IPS-NIHi7 (cell line): Measurements from ENCODE around the gene PKLR.
"Not testable (repeated sequence)": the region's sequence is repeated elsewhere in the genome, so short reads cannot be mapped to it uniquely, and the experiment has no call there.

Experiments
- DNase-seq: peaks from one replicate; pipeline ENCODE4 v3.0.0; 2012; ENCODE audit warnings: mixed read lengths; ENCODE audit errors: extremely low spot score

The PKLR gene

GRCh38 chr1:155318082-155318481 lies 16.8 kb upstream of the PKLR start:
- no peak for DNase-seq

- no peak for DNase-seq
These were observed 15.7 kb upstream of the PKLR start for GRCh38 chr1:155316922-155317321.

GRCh38 chr1:155313261-155313660 lies 12.0 kb upstream of the PKLR start:
- DNase-seq, result no peak

DNA sequence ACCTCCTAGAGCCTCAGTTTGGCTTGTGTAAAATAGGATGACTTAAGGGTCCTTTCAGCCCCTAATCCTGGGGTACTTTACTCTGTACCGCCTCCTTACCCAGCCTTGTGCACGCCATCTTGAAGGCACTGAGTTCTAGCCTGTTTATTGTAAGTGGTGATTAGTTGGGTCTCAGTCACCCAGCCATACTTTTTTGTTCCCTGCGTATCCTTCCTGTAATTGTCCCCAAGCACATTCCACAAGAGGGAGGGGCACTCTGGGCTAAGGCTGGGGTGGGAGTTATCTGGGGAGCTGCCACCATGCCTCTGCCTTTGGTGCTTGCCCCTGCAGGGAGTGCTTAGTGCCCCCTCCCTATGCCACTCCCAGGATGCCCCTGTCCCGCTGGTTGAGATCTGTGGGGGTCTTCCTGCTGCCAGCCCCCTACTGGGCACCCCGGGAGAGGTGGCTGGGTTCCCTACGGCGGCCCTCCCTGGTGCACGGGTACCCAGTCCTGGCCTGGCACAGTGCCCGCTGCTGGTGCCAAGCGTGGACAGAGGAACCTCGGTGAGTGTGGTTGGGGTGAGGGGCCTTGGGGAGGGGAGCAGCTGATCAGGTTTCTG lies 8.3 kb upstream of the PKLR start:
- no peak for DNase-seq

DNA sequence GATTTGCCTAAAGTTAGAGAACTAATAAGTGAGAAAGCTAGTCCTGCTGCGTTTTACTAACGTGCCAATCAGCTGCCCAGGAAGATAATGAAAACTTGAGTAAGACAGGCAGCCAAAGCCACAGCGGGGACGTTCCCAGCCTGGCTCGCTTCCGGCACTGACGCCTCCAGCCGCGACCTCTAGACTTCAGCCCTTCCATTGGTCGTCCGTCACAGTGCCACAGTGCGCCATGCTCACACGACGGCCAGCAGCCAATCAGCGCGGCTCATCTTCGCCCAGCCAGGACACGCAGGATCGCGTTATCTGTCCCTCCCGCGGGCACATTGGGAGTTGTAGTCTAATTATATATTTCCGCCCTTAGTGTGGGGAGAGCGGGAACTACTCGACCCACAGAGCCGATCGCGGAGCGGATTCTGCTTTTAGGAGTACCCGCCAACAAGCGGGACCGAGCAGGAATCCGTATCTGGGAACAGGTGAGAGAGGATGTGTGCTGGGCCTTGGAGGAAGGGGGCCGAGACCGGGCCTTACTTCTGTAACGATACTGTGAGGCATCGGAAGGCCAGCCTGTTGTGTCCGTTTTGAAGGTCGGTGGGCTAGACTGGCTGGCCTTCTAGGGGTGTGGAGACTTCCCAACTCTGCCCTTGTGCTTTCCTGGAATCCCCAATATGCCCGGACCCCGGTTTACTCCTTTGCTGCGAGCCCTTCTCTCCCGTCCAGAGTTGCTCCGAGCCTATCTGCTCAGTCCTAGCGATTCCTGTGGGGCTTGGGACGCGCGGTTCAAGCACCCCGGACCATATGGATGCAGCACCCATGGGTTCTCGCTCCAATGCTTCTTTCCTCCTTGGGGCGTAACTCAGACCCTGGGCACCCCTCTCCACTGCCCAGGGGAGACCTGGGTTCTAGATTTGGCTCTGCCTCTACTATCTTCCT lies 7.5 kb upstream of the PKLR start, which contains the start of gene FDPS:
Gene FDPS, plus strand, starts transcription at position 374 of the 930 bp plus-strand sequence. CDS start 924 bp downstream, outside the sequence.
- peak; percentile 97 for DNase-seq

- no peak for DNase-seq
These were observed 6.1 kb upstream of the PKLR start for GRCh38 chr1:155307247-155307740.

- no peak for DNase-seq
These were observed 4.7 kb upstream of the PKLR start for GRCh38 chr1:155305881-155306391.

DNA sequence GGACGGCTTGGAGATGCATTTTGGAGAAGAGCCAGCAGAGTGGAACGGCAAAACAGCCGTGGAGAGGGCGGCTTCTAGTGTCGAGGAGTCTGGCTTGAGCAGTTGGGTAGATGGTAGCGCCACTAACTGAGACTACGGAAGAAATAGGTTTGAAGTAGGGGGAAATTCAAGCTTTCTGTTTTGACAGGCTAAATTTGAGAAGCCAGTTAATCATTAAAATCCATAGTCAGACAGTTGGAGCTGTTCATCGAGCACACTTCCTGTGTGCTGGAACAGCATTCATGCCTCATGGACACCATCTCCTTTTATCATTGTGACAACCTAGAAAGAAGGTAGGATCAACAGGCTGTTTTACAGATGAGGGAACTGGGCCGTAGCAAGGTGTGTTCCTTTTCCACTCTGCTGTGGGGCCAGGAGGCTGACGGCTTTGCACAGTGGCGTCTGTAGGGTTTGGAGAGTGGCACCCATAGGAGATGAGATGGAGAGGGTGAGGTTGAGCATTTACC lies 3.4 kb upstream of the PKLR start:
- DNase-seq, result no peak

GRCh38 chr1:155300553-155301329 lies 497 bp downstream of the PKLR start:
- no peak for DNase-seq

DNA sequence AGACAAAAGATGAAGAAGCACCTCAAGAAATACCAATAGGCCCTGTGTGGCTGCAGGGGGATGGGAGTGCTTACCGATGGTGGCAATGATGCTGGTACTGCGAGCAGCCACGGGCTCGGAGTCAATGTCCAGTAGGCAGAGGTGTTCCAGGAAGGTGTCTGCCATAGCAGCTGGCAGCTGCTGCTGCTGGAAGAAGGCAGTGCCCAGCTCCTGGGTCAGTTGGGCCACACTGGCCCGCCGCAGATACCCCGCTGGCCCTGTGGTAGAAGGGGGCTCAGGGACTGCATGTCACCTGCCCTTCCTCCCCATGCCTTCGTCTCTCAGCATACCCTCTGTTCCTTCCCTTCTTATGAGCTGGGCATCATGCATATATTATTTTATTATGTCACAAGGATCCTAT lies 1.2 kb downstream of the PKLR start:
- no peak for DNase-seq

DNA sequence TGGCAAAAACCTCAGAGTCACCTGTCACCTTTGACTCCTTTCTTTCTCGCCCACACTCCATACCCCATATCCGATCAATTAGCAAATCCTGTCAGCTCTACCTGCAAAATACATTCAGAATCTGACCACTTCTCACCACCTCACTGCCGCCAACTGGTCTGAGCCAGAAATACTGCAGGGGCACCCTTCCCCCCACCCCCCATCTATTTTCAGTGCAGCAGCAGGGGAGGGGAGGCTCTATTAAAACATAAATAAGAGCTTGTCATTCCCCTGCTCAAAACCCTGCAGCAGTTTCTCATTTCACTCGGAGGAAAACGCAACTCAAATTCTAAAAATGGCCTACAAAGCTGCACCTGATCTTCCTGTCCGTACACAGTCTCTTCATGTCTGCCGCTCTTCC lies 3.9 kb downstream of the PKLR start:
- DNase-seq, result no peak

DNA sequence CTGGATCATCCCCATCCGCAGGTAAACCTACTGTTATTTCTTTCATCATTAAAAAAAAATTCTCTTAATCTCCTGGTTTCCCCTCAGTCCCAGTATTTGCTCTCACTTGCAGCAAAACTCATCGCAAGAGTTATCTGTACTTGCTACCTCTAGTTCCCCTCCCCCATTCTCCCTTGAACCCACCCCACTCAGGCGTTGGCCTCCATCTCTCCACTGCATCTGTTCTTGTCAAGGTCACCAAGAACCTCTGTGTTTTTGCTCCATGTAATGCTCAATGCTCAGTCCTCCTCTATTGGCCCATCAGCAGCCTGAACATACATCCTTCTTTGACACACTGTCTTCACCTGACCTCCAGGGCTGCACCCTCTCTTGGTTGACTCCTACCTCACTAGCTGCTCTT lies 4.6 kb downstream of the PKLR start:
- DNase-seq, result no peak

DNA sequence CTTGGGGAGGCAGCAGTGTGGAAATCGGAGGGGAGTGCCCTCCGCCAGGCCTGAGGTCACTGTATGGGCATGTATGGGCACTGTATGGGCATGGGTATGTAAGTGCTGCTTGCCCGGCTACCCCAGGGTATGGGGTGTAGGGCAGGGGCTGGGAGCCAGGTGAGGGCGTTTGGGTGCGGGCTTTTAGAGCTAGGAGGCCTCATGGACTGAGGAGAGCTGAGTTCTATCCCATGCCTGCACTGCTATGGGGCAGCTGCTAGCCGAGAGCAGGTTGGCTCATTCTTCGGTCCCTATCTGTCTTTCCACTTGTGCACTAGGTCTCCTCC lies 5.3 kb downstream of the PKLR start:
- DNase-seq, result no peak

GRCh38 chr1:155295183-155295941 lies 5.9 kb downstream of the PKLR start:
- peak; percentile 47 for DNase-seq

GRCh38 chr1:155294520-155295182 lies 6.6 kb downstream of the PKLR start:
- DNase-seq, result no peak

DNA sequence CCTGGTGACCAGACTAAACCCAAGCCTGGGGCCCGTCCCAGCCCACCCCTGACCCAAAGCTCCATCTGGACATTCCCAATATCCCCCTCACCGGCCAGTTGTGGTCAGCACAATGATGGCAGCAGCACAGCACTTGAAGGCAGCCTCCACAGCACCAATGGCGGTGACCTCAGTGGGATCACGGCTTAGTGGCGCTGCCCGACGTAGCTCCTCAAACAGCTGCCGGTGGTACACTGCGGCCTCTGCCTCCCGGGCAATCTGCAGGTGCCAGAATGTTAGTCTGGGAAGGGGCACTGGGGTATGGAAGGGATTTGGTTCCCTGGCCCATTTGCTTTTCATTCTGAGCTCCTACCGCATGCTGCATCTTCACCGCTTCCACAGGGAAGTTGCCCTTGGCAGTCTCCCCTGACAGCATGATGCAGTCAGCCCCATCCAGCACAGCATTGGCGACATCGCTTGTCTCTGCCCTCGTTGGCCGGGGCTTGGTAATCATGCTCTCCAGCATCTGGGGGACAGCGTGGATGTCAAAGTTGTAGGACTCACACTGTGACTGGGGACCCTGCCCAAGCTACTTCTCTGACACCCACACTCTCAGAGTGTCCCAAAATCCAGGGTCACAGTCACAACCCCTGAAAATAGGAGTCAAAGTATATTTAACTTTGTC lies 8.0 kb downstream of the PKLR start:
- DNase-seq, result no peak

DNA sequence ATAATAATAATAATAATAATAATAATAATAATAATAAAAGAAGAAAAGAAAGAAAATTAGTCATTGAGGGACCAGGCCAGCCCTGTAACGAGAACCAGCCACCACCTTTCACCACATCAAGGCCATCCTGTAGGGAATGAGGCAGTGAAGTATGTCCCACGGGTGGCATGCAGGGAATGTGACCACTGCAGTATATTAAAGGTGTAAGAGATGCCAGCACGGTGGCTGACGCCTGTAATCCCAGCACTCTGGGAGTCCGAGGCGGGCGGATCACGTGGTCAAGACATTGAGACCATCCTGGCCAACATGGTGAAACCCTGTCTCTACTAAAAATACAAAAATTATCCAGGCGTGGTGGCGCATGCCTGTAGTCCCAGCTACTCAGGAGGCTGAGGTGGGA lies 10.2 kb downstream of the PKLR start:
- DNase-seq, result not testable (repeated sequence)

DNA sequence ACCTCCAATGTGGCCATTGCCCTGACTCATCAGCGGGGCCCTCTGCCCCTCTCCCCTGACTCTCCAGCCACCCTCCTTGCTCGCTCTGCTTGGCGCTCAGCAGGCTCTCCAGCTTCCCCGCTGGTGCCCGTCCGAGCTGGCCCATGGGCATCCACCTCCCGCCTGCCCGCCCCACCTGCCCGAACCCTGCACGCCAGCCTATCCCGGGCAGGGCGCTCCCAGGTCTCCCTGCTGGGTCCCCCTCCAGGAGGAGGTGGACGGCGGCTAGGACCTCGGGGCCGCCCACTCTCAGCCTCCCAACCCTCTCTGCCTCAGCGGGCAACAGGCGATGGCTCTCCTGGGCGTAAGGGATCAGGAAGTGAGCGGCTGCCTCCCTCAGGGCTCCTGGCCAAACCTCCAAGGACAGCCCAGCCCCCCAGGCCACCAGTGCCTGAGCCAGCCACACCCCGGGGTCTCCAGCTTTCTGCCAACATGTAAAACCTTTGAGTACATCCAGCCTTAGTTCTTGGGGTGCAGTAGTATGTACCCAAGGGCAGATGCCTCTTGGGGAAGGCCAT lies 13.2 kb downstream of the PKLR start:
- DNase-seq, result no peak

DNA sequence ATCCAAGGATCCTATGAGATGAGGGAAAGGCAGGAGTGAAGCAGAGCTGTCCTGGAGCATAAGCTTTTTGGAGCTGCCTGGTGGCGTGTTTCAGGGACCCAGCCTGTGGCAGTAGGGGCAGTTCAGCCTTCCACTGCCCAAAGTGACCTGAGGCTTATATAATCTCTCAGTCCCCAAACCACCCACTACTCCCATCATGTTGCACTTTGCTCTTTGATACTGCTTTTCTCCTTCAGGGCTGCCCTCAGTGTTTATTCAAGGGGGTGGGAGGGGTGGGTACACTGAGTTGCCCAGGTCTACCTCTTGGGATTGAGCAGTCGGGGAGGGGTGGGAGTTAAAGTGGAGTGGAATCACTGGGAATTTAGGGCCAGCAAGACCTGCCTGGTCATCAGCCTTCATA lies 14.7 kb downstream of the PKLR start:
- no peak for DNase-seq

- no peak for DNase-seq
These were observed 15.6 kb downstream of the PKLR start for GRCh38 chr1:155285631-155286044.
